Effector CD4-positive, alpha-beta T cell (primary cell): Measurements from ENCODE around the gene TGOLN2.
"Not testable (repeated sequence)": the region's sequence is repeated elsewhere in the genome, so short reads cannot be mapped to it uniquely, and the experiment has no call there.

Source experiments
- DNase-seq: peaks from one replicate; pipeline ENCODE4 v3.0.0-alpha.2; 2020

TGOLN2 gene

GRCh38 chr2:85340034-85340892, 12.5 kb upstream of the TGOLN2 start:
- no peak for DNase-seq

- DNase-seq: no peak
These were observed 7.1 kb upstream of the TGOLN2 start for GRCh38 chr2:85334928-85335327.

GRCh38 chr2:85333877-85334276, 6.1 kb upstream of the TGOLN2 start:
- not testable (repeated sequence) for DNase-seq

GRCh38 chr2:85330839-85331636, 3.2 kb upstream of the TGOLN2 start:
- no peak for DNase-seq

GRCh38 chr2:85329701-85330100, 1.9 kb upstream of the TGOLN2 start:
- not testable (repeated sequence) for DNase-seq

GRCh38 chr2:85329181-85329651, 1.4 kb upstream of the TGOLN2 start:
- DNase-seq: no peak

- peak; percentile 54 for DNase-seq
These were observed 498 bp downstream of the TGOLN2 start for GRCh38 chr2:85327160-85327821.

- DNase-seq: peak; percentile 39
These were observed 1.2 kb downstream of the TGOLN2 start for GRCh38 chr2:85326406-85327159.

GRCh38 chr2:85325466-85325811, 2.4 kb downstream of the TGOLN2 start:
- DNase-seq: no peak

- DNase-seq: no peak
These were observed 2.9 kb downstream of the TGOLN2 start for GRCh38 chr2:85324639-85325465.

GRCh38 chr2:85323988-85324367, 3.8 kb downstream of the TGOLN2 start:
- DNase-seq: not testable (repeated sequence)

- no peak for DNase-seq
These were observed 4.3 kb downstream of the TGOLN2 start for GRCh38 chr2:85323351-85323987.

- no peak for DNase-seq
These were observed 8.0 kb downstream of the TGOLN2 start for GRCh38 chr2:85319796-85320195.

GRCh38 chr2:85318222-85319074, 9.3 kb downstream of the TGOLN2 start:
- no peak for DNase-seq

GRCh38 chr2:85315921-85316320, 11.9 kb downstream of the TGOLN2 start:
- DNase-seq: not testable (repeated sequence)

GRCh38 chr2:85314884-85315242, 12.9 kb downstream of the TGOLN2 start:
- no peak for DNase-seq

GRCh38 chr2:85312404-85312803, 15.4 kb downstream of the TGOLN2 start:
- DNase-seq: no peak

- DNase-seq: no peak
These were observed 17.5 kb downstream of the TGOLN2 start for GRCh38 chr2:85310330-85310729.

- peak; percentile 6 for DNase-seq
These were observed 18.0 kb downstream of the TGOLN2 start for GRCh38 chr2:85309699-85310321.
